Astrocyte (in vitro differentiated cells and primary cell): ENCODE results near the gene NMT1. TPM values are rescaled to one million over a fixed set of nuclear protein-coding genes. Genes with fewer than 3 reads are reported as not detected.

Experiments
- DNase-seq: peaks from one replicate; pipeline ENCODE4 v3.0.0-alpha.2; 2010; ENCODE audit warnings: low read depth
- FAIRE-seq: peaks from 2 replicates; lab custom pipeline; 2011; peaks lifted over from hg19 to GRCh38; lab: Jason Lieb, UNC
- H2AFZ ChIP-seq: 2 replicates; pipeline ENCODE4 v1.6.0; 2012; ENCODE audit warnings: low read depth, low read length, inconsistent platforms
- H3K27ac ChIP-seq: 2 replicates; pipeline ENCODE4 v1.5.1; 2011; ENCODE audit warnings: low read depth, low read length, inconsistent platforms
- H3K27me3 ChIP-seq: 2 replicates; pipeline ENCODE4 v1.6.0; 2011; ENCODE audit warnings: low read length, inconsistent platforms; ENCODE audit not compliant: insufficient read depth
- H3K36me3 ChIP-seq: 2 replicates; pipeline ENCODE4 v1.5.1; 2011; ENCODE audit warnings: low read length, inconsistent platforms; ENCODE audit not compliant: insufficient read depth
- H3K4me1 ChIP-seq: 2 replicates; pipeline ENCODE4 v1.5.1; 2011; ENCODE audit warnings: low read length, inconsistent platforms; ENCODE audit not compliant: insufficient read depth
- H3K4me2 ChIP-seq: 2 replicates; pipeline ENCODE4 v1.6.0; 2012; ENCODE audit warnings: low read length, inconsistent platforms
- H3K4me3 ChIP-seq: 2 replicates; pipeline ENCODE4 v1.5.1; 2011; ENCODE audit warnings: low read depth, mild to moderate bottlenecking, low read length, inconsistent platforms; ENCODE audit not compliant: insufficient read depth
- H3K79me2 ChIP-seq: 2 replicates; pipeline ENCODE4 v1.6.0; 2012; ENCODE audit warnings: mild to moderate bottlenecking, low read length, inconsistent platforms; ENCODE audit not compliant: insufficient read depth
- H3K9ac ChIP-seq: 2 replicates; pipeline ENCODE4 v1.6.0; 2012; ENCODE audit warnings: mild to moderate bottlenecking, low read length, inconsistent platforms
- H3K9me3 ChIP-seq: 2 replicates; pipeline ENCODE4 v1.5.1; 2012; ENCODE audit warnings: low read depth, mild to moderate bottlenecking, low read length, inconsistent platforms; ENCODE audit not compliant: insufficient read depth
- H4K20me1 ChIP-seq: 2 replicates; pipeline ENCODE4 v1.6.0; 2012; ENCODE audit warnings: low read length, inconsistent platforms; ENCODE audit not compliant: insufficient read depth
- H3K27ac Mint-ChIP-seq: one replicate; pipeline ENCODE4 v1.8.0; 2021; ENCODE audit warnings: mild to moderate bottlenecking, mixed read lengths; ENCODE audit not compliant: unreplicated experiment
- H3K27me3 Mint-ChIP-seq: one replicate; pipeline ENCODE4 v1.8.0; 2021; ENCODE audit warnings: low read depth, mixed read lengths; ENCODE audit not compliant: unreplicated experiment
- H3K36me3 Mint-ChIP-seq: one replicate; pipeline ENCODE4 v1.8.0; 2021; ENCODE audit warnings: low read depth, mixed read lengths; ENCODE audit not compliant: unreplicated experiment
- H3K4me1 Mint-ChIP-seq: one replicate; pipeline ENCODE4 v1.8.0; 2021; ENCODE audit warnings: low read depth, mixed read lengths; ENCODE audit not compliant: unreplicated experiment
- H3K4me3 Mint-ChIP-seq: one replicate; pipeline ENCODE4 v1.8.0; 2021; ENCODE audit warnings: mild to moderate bottlenecking, moderate library complexity, mixed read lengths; ENCODE audit not compliant: unreplicated experiment
- H3K9me3 Mint-ChIP-seq: one replicate; pipeline ENCODE4 v1.8.0; 2021; ENCODE audit warnings: mild to moderate bottlenecking, mixed read lengths; ENCODE audit not compliant: unreplicated experiment
- EZH2 ChIP-seq: IDR thresholded peaks from 2 replicates; pipeline ENCODE4 v1.6.1; 2012; ENCODE audit warnings: mild to moderate bottlenecking, low read length, inconsistent platforms; ENCODE audit not compliant: insufficient read depth
- total RNA-seq: library from RNA; stranded (reverse); gene quantifications from 2 replicates; pipeline ENCODE4 v1.2.1, GENCODE V29; 2021
- TF ChIP-seq, protein P1 (sequence below): IDR thresholded peaks from 2 replicates; pipeline ENCODE4 v1.5.1; 2011; ENCODE audit warnings: low read depth, mild to moderate bottlenecking, inconsistent platforms, low read length, moderate library complexity; ENCODE audit not compliant: insufficient read depth

Gene NMT1
- total RNA-seq, 1 donor from 2014 or later = 114 TPM

DNA sequence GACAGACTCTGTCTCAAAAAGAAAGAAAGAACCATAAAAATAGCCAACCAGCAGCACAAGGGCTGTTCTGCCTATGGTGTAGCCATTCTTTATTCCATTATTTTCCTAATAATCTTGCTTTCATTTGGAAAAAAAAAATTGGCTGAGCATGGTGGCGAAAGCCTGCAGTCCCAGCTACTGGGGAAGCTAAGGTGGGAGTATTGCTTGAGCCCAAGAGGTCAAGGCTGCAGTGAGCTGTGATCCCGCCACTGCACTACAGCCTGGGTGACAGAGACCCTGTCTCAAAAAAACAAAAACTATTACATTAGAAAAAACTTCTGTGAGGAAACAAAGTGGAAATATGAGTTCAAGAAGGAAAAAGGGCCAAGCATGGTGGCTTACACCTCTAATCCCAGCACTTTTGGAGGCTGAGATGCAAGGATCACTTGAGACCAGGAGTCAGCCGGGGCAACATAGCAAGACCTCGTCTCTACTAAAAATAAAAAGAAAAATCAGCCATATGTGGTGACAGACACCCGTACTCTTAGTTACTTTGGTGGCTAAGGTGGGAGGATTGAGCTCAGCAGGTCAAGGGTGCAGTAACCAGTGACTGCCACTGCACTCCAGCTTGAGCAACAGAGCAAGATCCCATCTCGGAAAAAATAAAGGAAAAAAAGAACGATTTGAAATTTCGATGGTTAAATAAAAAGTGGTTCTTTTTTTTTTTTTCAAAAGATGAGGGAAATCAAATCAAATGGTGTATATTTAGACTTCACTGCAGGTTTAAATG, 12.1 kb upstream of the NMT1 start:
- no peaks in the 10 kb centered on the region for H3K9me3 Mint-ChIP-seq
- FAIRE-seq (no peak), DNase-seq (no peak)
- Histone ChIP-seq H3K36me3 (no peaks in the 10 kb centered on the region), H4K20me1 (peaks cover 3% of the 10 kb centered on the region), H3K27ac (no peak overlapping the region), H3K4me2 (no peak overlapping the region), H3K27me3 (no peaks in the 10 kb centered on the region), H3K9me3 (no peaks in the 10 kb centered on the region), H3K9ac (no peak overlapping the region), H3K4me1 (peaks cover 21% of the 10 kb centered on the region), H2AFZ (no peak overlapping the region), H3K79me2 (peaks cover 60% of the 10 kb centered on the region), H3K4me3 (no peak overlapping the region)
- peak overlapping the region; percentile 57 for H3K4me3 Mint-ChIP-seq
- H3K4me1 Mint-ChIP-seq = peaks cover 11% of the 10 kb centered on the region
- no peaks in the 10 kb centered on the region for H3K27me3 Mint-ChIP-seq
- TF ChIP-seq EZH2 = no peak
- TF ChIP-seq, protein P1, sequence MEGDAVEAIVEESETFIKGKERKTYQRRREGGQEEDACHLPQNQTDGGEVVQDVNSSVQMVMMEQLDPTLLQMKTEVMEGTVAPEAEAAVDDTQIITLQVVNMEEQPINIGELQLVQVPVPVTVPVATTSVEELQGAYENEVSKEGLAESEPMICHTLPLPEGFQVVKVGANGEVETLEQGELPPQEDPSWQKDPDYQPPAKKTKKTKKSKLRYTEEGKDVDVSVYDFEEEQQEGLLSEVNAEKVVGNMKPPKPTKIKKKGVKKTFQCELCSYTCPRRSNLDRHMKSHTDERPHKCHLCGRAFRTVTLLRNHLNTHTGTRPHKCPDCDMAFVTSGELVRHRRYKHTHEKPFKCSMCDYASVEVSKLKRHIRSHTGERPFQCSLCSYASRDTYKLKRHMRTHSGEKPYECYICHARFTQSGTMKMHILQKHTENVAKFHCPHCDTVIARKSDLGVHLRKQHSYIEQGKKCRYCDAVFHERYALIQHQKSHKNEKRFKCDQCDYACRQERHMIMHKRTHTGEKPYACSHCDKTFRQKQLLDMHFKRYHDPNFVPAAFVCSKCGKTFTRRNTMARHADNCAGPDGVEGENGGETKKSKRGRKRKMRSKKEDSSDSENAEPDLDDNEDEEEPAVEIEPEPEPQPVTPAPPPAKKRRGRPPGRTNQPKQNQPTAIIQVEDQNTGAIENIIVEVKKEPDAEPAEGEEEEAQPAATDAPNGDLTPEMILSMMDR = peak; percentile 23
- peak overlapping the region; percentile 47 for H3K27ac Mint-ChIP-seq
- peaks cover 6% of the 10 kb centered on the region for H3K36me3 Mint-ChIP-seq

DNA sequence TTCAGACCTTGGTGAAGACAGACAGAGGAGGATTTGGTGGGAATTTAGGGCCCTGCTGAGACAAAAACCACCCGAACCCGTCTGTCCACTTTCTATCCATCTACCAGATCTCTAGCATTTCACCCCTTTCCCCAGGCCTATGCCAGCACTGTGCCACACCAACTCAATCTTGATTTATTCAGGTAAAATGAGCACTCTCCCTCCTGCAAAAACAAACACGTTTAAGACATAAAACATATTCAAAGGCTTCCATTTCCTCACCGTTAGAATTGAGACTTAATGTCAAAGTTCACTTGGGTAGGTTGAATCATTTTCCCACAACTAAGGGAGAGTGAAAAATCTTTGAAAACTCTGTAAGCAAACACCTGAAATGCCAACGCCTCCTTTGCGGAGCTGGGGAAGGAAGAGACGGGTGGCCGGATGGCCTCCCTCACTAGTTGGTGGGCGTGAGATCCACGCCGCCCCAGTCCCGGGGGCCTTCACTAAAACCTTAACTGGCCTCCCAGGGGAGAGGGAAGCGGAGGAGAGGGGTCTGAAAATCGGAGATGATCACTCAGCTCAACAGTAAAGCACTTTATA, 10.5 kb upstream of the NMT1 start:
- DNase-seq = no peak
- FAIRE-seq = no peak

More for the DNA sequence above, 10.5 kb upstream of the NMT1 start:
- peaks cover 3% of the 10 kb centered on the region for H3K36me3 Mint-ChIP-seq
- H4K20me1 ChIP-seq = no peaks in the 10 kb centered on the region
- H3K27ac Mint-ChIP-seq = peak overlapping the region; percentile 89
- TF ChIP-seq, protein P1 = no peak
- no peak for TF ChIP-seq EZH2
- H3K27ac ChIP-seq = peak overlapping the region; percentile 94
- peak overlapping the region; percentile 87 for H3K4me3 Mint-ChIP-seq
- peak overlapping the region; percentile 96 for H3K4me2 ChIP-seq
- H3K4me3 ChIP-seq = peak overlapping the region; percentile 86
- H2AFZ ChIP-seq = peak overlapping the region; percentile 68
- no peaks in the 10 kb centered on the region for H3K9me3 ChIP-seq
- H3K4me1 Mint-ChIP-seq = peaks cover 11% of the 10 kb centered on the region
- H3K27me3 Mint-ChIP-seq = no peaks in the 10 kb centered on the region
- no peaks in the 10 kb centered on the region for H3K9me3 Mint-ChIP-seq
- H3K79me2 ChIP-seq = peaks cover 48% of the 10 kb centered on the region
- no peaks in the 10 kb centered on the region for H3K27me3 ChIP-seq
- H3K9ac ChIP-seq = peak overlapping the region; percentile 98
- H3K4me1 ChIP-seq = peaks cover 21% of the 10 kb centered on the region
- H3K36me3 ChIP-seq = no peaks in the 10 kb centered on the region
